ENCODE data around the gene FMO2.

FMO2 gene

GRCh38 chr1:171196351-171196750, 11.3 kb downstream of the FMO2 start:
- no peak for DNase-seq (ENCODE audit: insufficient read length, low spot score)
- TF ChIP-seq POU2F2 (IDR thresholded peaks at IDR 0.05; ENCODE audit: low read depth, low read length): no peak
- no peak for TF ChIP-seq TAF1 (IDR thresholded peaks at IDR 0.05; ENCODE audit: low read depth, low read length)
- no peak for TF ChIP-seq SPI1 (IDR thresholded peaks at IDR 0.05; ENCODE audit: low read depth, low read length)
- no peak for TF ChIP-seq POLR2A (IDR thresholded peaks at IDR 0.05; ENCODE audit: low read depth, low read length)
- TF ChIP-seq PAX5 (IDR thresholded peaks at IDR 0.05; ENCODE audit: insufficient read depth, low read length, severe bottlenecking): no peak
- no peak for TF ChIP-seq POLR2AphosphoS5 (IDR thresholded peaks at IDR 0.05; ENCODE audit: low read depth, low read length)
- no peak for FAIRE-seq

GRCh38 chr1:171198081-171198480, 13.0 kb downstream of the FMO2 start:
- no peak for TF ChIP-seq POLR2A (IDR thresholded peaks at IDR 0.05; ENCODE audit: low read depth, low read length)
- TF ChIP-seq SPI1 (IDR thresholded peaks at IDR 0.05; ENCODE audit: low read depth, low read length): no peak
- no peak for TF ChIP-seq TAF1 (IDR thresholded peaks at IDR 0.05; ENCODE audit: low read depth, low read length)
- no peak for TF ChIP-seq POLR2AphosphoS5 (IDR thresholded peaks at IDR 0.05; ENCODE audit: low read depth, low read length)
- no peak for TF ChIP-seq PAX5 (IDR thresholded peaks at IDR 0.05; ENCODE audit: insufficient read depth, low read length, severe bottlenecking)
- TF ChIP-seq POU2F2 (IDR thresholded peaks at IDR 0.05; ENCODE audit: low read depth, low read length): no peak
- DNase-seq (ENCODE audit: insufficient read length, low spot score) (no peak), FAIRE-seq (no peak)

- TF ChIP-seq SPI1 (IDR thresholded peaks at IDR 0.05; ENCODE audit: low read depth, low read length) (no peak), POLR2A (IDR thresholded peaks at IDR 0.05; ENCODE audit: low read depth, low read length) (no peak), PAX5 (IDR thresholded peaks at IDR 0.05; ENCODE audit: insufficient read depth, low read length, severe bottlenecking) (no peak), POU2F2 (IDR thresholded peaks at IDR 0.05; ENCODE audit: low read depth, low read length) (no peak), POLR2AphosphoS5 (IDR thresholded peaks at IDR 0.05; ENCODE audit: low read depth, low read length) (no peak), TAF1 (IDR thresholded peaks at IDR 0.05; ENCODE audit: low read depth, low read length) (no peak)
- FAIRE-seq (no peak), DNase-seq (ENCODE audit: insufficient read length, low spot score) (no peak)
Measured at GRCh38 chr1:171204296-171204695, 19.2 kb downstream of the FMO2 start.

GRCh38 chr1:171206204-171206977, 21.3 kb downstream of the FMO2 start:
- FAIRE-seq (no peak), DNase-seq (ENCODE audit: insufficient read length, low spot score) (no peak)
- TF ChIP-seq PAX5 (IDR thresholded peaks at IDR 0.05; ENCODE audit: insufficient read depth, low read length, severe bottlenecking): no peak
- TF ChIP-seq POU2F2 (IDR thresholded peaks at IDR 0.05; ENCODE audit: low read depth, low read length): no peak
- no peak for TF ChIP-seq POLR2AphosphoS5 (IDR thresholded peaks at IDR 0.05; ENCODE audit: low read depth, low read length)
- no peak for TF ChIP-seq TAF1 (IDR thresholded peaks at IDR 0.05; ENCODE audit: low read depth, low read length)
- no peak for TF ChIP-seq POLR2A (IDR thresholded peaks at IDR 0.05; ENCODE audit: low read depth, low read length)
- no peak for TF ChIP-seq SPI1 (IDR thresholded peaks at IDR 0.05; ENCODE audit: low read depth, low read length)

- FAIRE-seq: no peak
- TF ChIP-seq TAF1 (IDR thresholded peaks at IDR 0.05; ENCODE audit: low read depth, low read length) (no peak), POU2F2 (IDR thresholded peaks at IDR 0.05; ENCODE audit: low read depth, low read length) (no peak), POLR2AphosphoS5 (IDR thresholded peaks at IDR 0.05; ENCODE audit: low read depth, low read length) (no peak), PAX5 (IDR thresholded peaks at IDR 0.05; ENCODE audit: insufficient read depth, low read length, severe bottlenecking) (no peak), POLR2A (IDR thresholded peaks at IDR 0.05; ENCODE audit: low read depth, low read length) (no peak), SPI1 (IDR thresholded peaks at IDR 0.05; ENCODE audit: low read depth, low read length) (no peak)
Measured at GRCh38 chr1:171206978-171207355, 21.9 kb downstream of the FMO2 start.

GRCh38 chr1:171207377-171207776, 22.3 kb downstream of the FMO2 start:
- FAIRE-seq: no peak

More at GRCh38 chr1:171206978-171207355, 21.9 kb downstream of the FMO2 start:
- DNase-seq (ENCODE audit: insufficient read length, low spot score): no peak

GRCh38 chr1:171210355-171210754, 25.3 kb downstream of the FMO2 start:
- FAIRE-seq: no peak

More at GRCh38 chr1:171207377-171207776, 22.3 kb downstream of the FMO2 start:
- DNase-seq (ENCODE audit: insufficient read length, low spot score): no peak
- TF ChIP-seq TAF1 (IDR thresholded peaks at IDR 0.05; ENCODE audit: low read depth, low read length): no peak
- no peak for TF ChIP-seq POLR2AphosphoS5 (IDR thresholded peaks at IDR 0.05; ENCODE audit: low read depth, low read length)
- TF ChIP-seq POLR2A (IDR thresholded peaks at IDR 0.05; ENCODE audit: low read depth, low read length): no peak
- TF ChIP-seq PAX5 (IDR thresholded peaks at IDR 0.05; ENCODE audit: insufficient read depth, low read length, severe bottlenecking): no peak
- TF ChIP-seq POU2F2 (IDR thresholded peaks at IDR 0.05; ENCODE audit: low read depth, low read length): no peak
- no peak for TF ChIP-seq SPI1 (IDR thresholded peaks at IDR 0.05; ENCODE audit: low read depth, low read length)

GRCh38 chr1:171212607-171213351, 27.7 kb downstream of the FMO2 start:
- FAIRE-seq (no peak), DNase-seq (ENCODE audit: insufficient read length, low spot score) (no peak)
- TF ChIP-seq SPI1 (IDR thresholded peaks at IDR 0.05; ENCODE audit: low read depth, low read length) (peak; percentile 85), TAF1 (IDR thresholded peaks at IDR 0.05; ENCODE audit: low read depth, low read length) (no peak), POU2F2 (IDR thresholded peaks at IDR 0.05; ENCODE audit: low read depth, low read length) (no peak), POLR2A (IDR thresholded peaks at IDR 0.05; ENCODE audit: low read depth, low read length) (no peak)

More at GRCh38 chr1:171210355-171210754, 25.3 kb downstream of the FMO2 start:
- TF ChIP-seq SPI1 (IDR thresholded peaks at IDR 0.05; ENCODE audit: low read depth, low read length) (no peak), POU2F2 (IDR thresholded peaks at IDR 0.05; ENCODE audit: low read depth, low read length) (no peak), POLR2A (IDR thresholded peaks at IDR 0.05; ENCODE audit: low read depth, low read length) (no peak), TAF1 (IDR thresholded peaks at IDR 0.05; ENCODE audit: low read depth, low read length) (no peak), POLR2AphosphoS5 (IDR thresholded peaks at IDR 0.05; ENCODE audit: low read depth, low read length) (no peak), PAX5 (IDR thresholded peaks at IDR 0.05; ENCODE audit: insufficient read depth, low read length, severe bottlenecking) (no peak)
- no peak for DNase-seq (ENCODE audit: insufficient read length, low spot score)
